ENCODE data around the gene RFX7.

Gene RFX7

GRCh38 chr15:56176996-56177395 lies 66.7 kb downstream of the RFX7 start:
- peaks cover 2% of the 10 kb centered on the region; the same call in 1 of the 2 replicates for H3F3A ChIP-seq (ENCODE audit: control insufficient read depth, insufficient read depth)
- TF ChIP-seq CTCF (IDR thresholded peaks at IDR 0.05; ENCODE audit: low read depth, low read length, poor library complexity, severe bottlenecking), result no peak
- TF ChIP-seq EZH2phosphoT487 (IDR thresholded peaks at IDR 0.05; ENCODE audit: borderline replicate concordance, low read length), result no peak
- no peaks in the 10 kb centered on the region for H4K20me1 ChIP-seq (ENCODE audit: control insufficient read depth, insufficient read depth, low read depth, low read length)
- peaks cover 80% of the 10 kb centered on the region for H3K79me2 ChIP-seq (ENCODE audit: control insufficient read depth, low read length)
- H3K4me2 ChIP-seq (ENCODE audit: low read length), result no peak overlapping the region
- H3K4me1 ChIP-seq (ENCODE audit: control insufficient read depth, low read length), result no peaks in the 10 kb centered on the region
- no peak overlapping the region for H3K27ac ChIP-seq (ENCODE audit: low read depth, low read length)
- no peaks in the 10 kb centered on the region for H3K9me2 ChIP-seq (replicated peaks; ENCODE audit: control insufficient read depth, low read length)
- peaks cover 46% of the 10 kb centered on the region for H3K36me3 ChIP-seq (ENCODE audit: control insufficient read depth, low read length)
- no peaks in the 10 kb centered on the region for H3K27me3 ChIP-seq (ENCODE audit: control insufficient read depth, low read length)
- H3K9me3 ChIP-seq (ENCODE audit: control insufficient read depth, insufficient read depth, low read length), result no peaks in the 10 kb centered on the region
- no peak overlapping the region for H3K4me3 ChIP-seq (ENCODE audit: low read length)

- Histone ChIP-seq H3K4me2 (ENCODE audit: low read length) (no peak overlapping the region), H3K4me1 (ENCODE audit: control insufficient read depth, low read length) (no peaks in the 10 kb centered on the region), H3K9me3 (ENCODE audit: control insufficient read depth, insufficient read depth, low read length) (no peaks in the 10 kb centered on the region), H3K79me2 (ENCODE audit: control insufficient read depth, low read length) (peaks cover 81% of the 10 kb centered on the region), H3K27me3 (ENCODE audit: control insufficient read depth, low read length) (no peaks in the 10 kb centered on the region), H3K4me3 (ENCODE audit: low read length) (no peak overlapping the region), H3K27ac (ENCODE audit: low read depth, low read length) (no peak overlapping the region), H3F3A (ENCODE audit: control insufficient read depth, insufficient read depth) (peaks cover 2% of the 10 kb centered on the region; the same call in 1 of the 2 replicates), H4K20me1 (ENCODE audit: control insufficient read depth, insufficient read depth, low read depth, low read length) (no peaks in the 10 kb centered on the region), H3K9me2 (replicated peaks; ENCODE audit: control insufficient read depth, low read length) (no peaks in the 10 kb centered on the region), H3K36me3 (ENCODE audit: control insufficient read depth, low read length) (peaks cover 58% of the 10 kb centered on the region)
- no peak for TF ChIP-seq EZH2phosphoT487 (IDR thresholded peaks at IDR 0.05; ENCODE audit: borderline replicate concordance, low read length)
- TF ChIP-seq CTCF (IDR thresholded peaks at IDR 0.05; ENCODE audit: low read depth, low read length, poor library complexity, severe bottlenecking), result no peak
Observed at GRCh38 chr15:56175788-56176187, 67.9 kb downstream of the RFX7 start.

- Histone ChIP-seq H3K4me2 (ENCODE audit: low read length) (no peak overlapping the region), H3K9me3 (ENCODE audit: control insufficient read depth, insufficient read depth, low read length) (no peaks in the 10 kb centered on the region), H3K4me1 (ENCODE audit: control insufficient read depth, low read length) (no peaks in the 10 kb centered on the region), H3K4me3 (ENCODE audit: low read length) (no peak overlapping the region), H3K9me2 (replicated peaks; ENCODE audit: control insufficient read depth, low read length) (no peaks in the 10 kb centered on the region), H3K27me3 (ENCODE audit: control insufficient read depth, low read length) (no peaks in the 10 kb centered on the region), H3F3A (ENCODE audit: control insufficient read depth, insufficient read depth) (peaks cover 2% of the 10 kb centered on the region; the same call in 1 of the 2 replicates), H4K20me1 (ENCODE audit: control insufficient read depth, insufficient read depth, low read depth, low read length) (no peaks in the 10 kb centered on the region), H3K79me2 (ENCODE audit: control insufficient read depth, low read length) (peaks cover 85% of the 10 kb centered on the region), H3K36me3 (ENCODE audit: control insufficient read depth, low read length) (peaks cover 68% of the 10 kb centered on the region), H3K27ac (ENCODE audit: low read depth, low read length) (no peak overlapping the region)
- TF ChIP-seq EZH2phosphoT487 (IDR thresholded peaks at IDR 0.05; ENCODE audit: borderline replicate concordance, low read length), result no peak
- TF ChIP-seq CTCF (IDR thresholded peaks at IDR 0.05; ENCODE audit: low read depth, low read length, poor library complexity, severe bottlenecking), result no peak
Observed at GRCh38 chr15:56174649-56175048, 69.0 kb downstream of the RFX7 start.

Measured in DOHH2 (cell line).